Loucy (cell line): ENCODE measurements around the gene MAT2A.

Experiments
- H2AFZ ChIP-seq: fragments of 200-600 bp; sonication (generic); 2 replicates; pipeline ENCODE4 v1.6.0; 2016; ENCODE audit warnings: antibody characterized with exemption, mild to moderate bottlenecking, low read length, moderate library complexity
- H3F3A ChIP-seq: fragments of 200-600 bp; 2 replicates; pipeline ENCODE4 v1.6.0; 2016; ENCODE audit warnings: antibody characterized with exemption, low read depth, mild to moderate bottlenecking
- H3K27me3 ChIP-seq: fragments of 200-600 bp; sonication (generic); 2 replicates; pipeline ENCODE4 v1.6.1; 2014; ENCODE audit warnings: low read length, mild to moderate bottlenecking; ENCODE audit not compliant: insufficient read depth, poor library complexity, severe bottlenecking
- H3K36me3 ChIP-seq: fragments of 200-600 bp; sonication (generic); 2 replicates; pipeline ENCODE4 v1.6.1; 2016; ENCODE audit warnings: low read length; ENCODE audit not compliant: insufficient read depth
- H3K4me1 ChIP-seq: fragments of 200-600 bp; sonication (generic); 2 replicates; pipeline ENCODE4 v1.5.1; 2014; ENCODE audit warnings: low read length, mild to moderate bottlenecking; ENCODE audit not compliant: insufficient read depth, poor library complexity, severe bottlenecking
- H3K4me2 ChIP-seq: fragments of 200-600 bp; sonication (generic); 2 replicates; pipeline ENCODE4 v1.6.0; 2014; ENCODE audit warnings: antibody characterized with exemption, low read length, low read depth, mild to moderate bottlenecking; ENCODE audit not compliant: poor library complexity, severe bottlenecking
- H3K4me3 ChIP-seq: fragments of 200-600 bp; sonication (generic); 2 replicates; pipeline ENCODE4 v1.5.1; 2014; ENCODE audit warnings: low read length, mild to moderate bottlenecking, mixed read lengths; ENCODE audit not compliant: poor library complexity, severe bottlenecking
- H3K79me2 ChIP-seq: fragments of 200-600 bp; sonication (generic); 2 replicates; pipeline ENCODE4 v1.6.1; 2014; ENCODE audit warnings: low read length; ENCODE audit not compliant: insufficient read depth
- H3K9ac ChIP-seq: fragments of 200-600 bp; sonication (generic); 2 replicates; pipeline ENCODE4 v1.6.0; 2014; ENCODE audit warnings: mild to moderate bottlenecking, low read depth, low read length, moderate library complexity; ENCODE audit not compliant: poor library complexity, severe bottlenecking
- H3K9me2 ChIP-seq: fragments of 200-600 bp; sonication (generic); replicated peaks from 2 replicates; pipeline ENCODE4 v1.6.1; 2016; ENCODE audit warnings: low read depth, low read length, mixed read lengths
- H3K9me3 ChIP-seq: fragments of 200-600 bp; sonication (generic); 2 replicates; pipeline ENCODE4 v1.6.1; 2014; ENCODE audit warnings: mild to moderate bottlenecking, antibody characterized with exemption, low read length, low read depth; ENCODE audit not compliant: insufficient read depth
- H4K20me1 ChIP-seq: fragments of 200-600 bp; sonication (generic); 2 replicates; pipeline ENCODE4 v1.6.0; 2014; ENCODE audit warnings: antibody characterized with exemption, low read length, mild to moderate bottlenecking; ENCODE audit not compliant: insufficient read depth, poor library complexity, severe bottlenecking
- EZH2phosphoT487 ChIP-seq: fragments of 200-600 bp; IDR thresholded peaks from 2 replicates; pipeline ENCODE4 v1.6.1; 2018; ENCODE audit warnings: antibody characterized with exemption, mild to moderate bottlenecking, moderate library complexity, borderline replicate concordance
- TF ChIP-seq, protein P1 (sequence below): fragments of 200-600 bp; sonication (generic); conservative IDR thresholded peaks from 2 replicates; pipeline ENCODE4 v1.5.1; 2014; ENCODE audit warnings: mild to moderate bottlenecking, antibody characterized with exemption, low read length

Gene MAT2A

DNA sequence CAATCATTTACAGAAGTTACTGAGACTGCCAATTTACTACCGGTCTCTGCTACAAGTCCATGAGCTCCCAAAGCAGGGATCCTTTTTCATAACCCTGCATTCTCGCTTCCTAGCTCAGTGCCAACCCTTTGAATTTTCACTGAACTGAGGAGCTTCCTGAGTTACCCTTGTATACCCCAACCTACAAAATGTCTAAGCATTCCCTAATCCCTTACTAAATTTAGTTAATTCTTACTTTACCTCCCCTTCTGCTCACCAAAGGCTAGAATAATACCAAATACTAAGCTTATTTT lies 9.6 kb downstream of the MAT2A start:
- peaks cover 32% of the 10 kb centered on the region for H3F3A ChIP-seq
- H3K36me3 ChIP-seq, result peaks cover 68% of the 10 kb centered on the region

DNA sequence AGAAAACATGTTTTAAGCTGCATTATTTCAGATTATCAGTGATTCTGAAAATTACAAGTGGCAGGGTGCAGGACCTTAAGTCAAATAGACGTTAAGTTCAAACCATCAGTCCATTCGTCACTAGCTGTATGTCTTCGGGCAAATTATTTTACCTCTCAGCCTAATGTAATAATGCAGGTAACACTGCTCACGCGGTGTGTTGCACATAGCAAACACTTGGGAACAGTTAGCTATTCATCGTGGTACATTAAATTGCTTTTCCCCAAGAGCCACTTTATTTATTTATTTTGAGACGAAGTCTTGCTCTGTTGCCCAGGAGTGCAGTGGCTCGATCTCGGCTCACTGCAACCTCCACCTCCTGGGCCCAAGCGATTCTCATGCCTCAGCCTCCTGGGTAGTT lies 10.1 kb downstream of the MAT2A start:
- peaks cover 8% of the 10 kb centered on the region; the same call in 1 of the 2 replicates for H3K79me2 ChIP-seq
- TF ChIP-seq, protein P1, sequence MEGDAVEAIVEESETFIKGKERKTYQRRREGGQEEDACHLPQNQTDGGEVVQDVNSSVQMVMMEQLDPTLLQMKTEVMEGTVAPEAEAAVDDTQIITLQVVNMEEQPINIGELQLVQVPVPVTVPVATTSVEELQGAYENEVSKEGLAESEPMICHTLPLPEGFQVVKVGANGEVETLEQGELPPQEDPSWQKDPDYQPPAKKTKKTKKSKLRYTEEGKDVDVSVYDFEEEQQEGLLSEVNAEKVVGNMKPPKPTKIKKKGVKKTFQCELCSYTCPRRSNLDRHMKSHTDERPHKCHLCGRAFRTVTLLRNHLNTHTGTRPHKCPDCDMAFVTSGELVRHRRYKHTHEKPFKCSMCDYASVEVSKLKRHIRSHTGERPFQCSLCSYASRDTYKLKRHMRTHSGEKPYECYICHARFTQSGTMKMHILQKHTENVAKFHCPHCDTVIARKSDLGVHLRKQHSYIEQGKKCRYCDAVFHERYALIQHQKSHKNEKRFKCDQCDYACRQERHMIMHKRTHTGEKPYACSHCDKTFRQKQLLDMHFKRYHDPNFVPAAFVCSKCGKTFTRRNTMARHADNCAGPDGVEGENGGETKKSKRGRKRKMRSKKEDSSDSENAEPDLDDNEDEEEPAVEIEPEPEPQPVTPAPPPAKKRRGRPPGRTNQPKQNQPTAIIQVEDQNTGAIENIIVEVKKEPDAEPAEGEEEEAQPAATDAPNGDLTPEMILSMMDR, result no peak
- no peak for TF ChIP-seq EZH2phosphoT487
- H3K36me3 ChIP-seq, result peaks cover 67% of the 10 kb centered on the region
- H4K20me1 ChIP-seq, result peaks cover 27% of the 10 kb centered on the region
- H2AFZ ChIP-seq, result no peak overlapping the region
- peaks cover 4% of the 10 kb centered on the region for H3K4me1 ChIP-seq
- no peak overlapping the region for H3K9ac ChIP-seq
- H3F3A ChIP-seq, result peaks cover 32% of the 10 kb centered on the region
- H3K9me3 ChIP-seq, result no peaks in the 10 kb centered on the region
- H3K4me3 ChIP-seq, result no peak overlapping the region
- no peaks in the 10 kb centered on the region for H3K27me3 ChIP-seq
- H3K4me2 ChIP-seq, result no peak overlapping the region
- H3K9me2 ChIP-seq, result no peaks in the 10 kb centered on the region

More for the DNA sequence above, 9.6 kb downstream of the MAT2A start:
- TF ChIP-seq, protein P1, result no peak
- TF ChIP-seq EZH2phosphoT487, result no peak
- no peaks in the 10 kb centered on the region for H3K9me3 ChIP-seq
- peaks cover 14% of the 10 kb centered on the region; the same call in 1 of the 2 replicates for H3K79me2 ChIP-seq
- H3K4me2 ChIP-seq, result no peak overlapping the region
- no peak overlapping the region for H2AFZ ChIP-seq
- H3K9ac ChIP-seq, result no peak overlapping the region
- no peak overlapping the region for H3K4me3 ChIP-seq
- peaks cover 30% of the 10 kb centered on the region for H4K20me1 ChIP-seq
- H3K9me2 ChIP-seq, result no peaks in the 10 kb centered on the region
- H3K4me1 ChIP-seq, result peaks cover 4% of the 10 kb centered on the region
- H3K27me3 ChIP-seq, result no peaks in the 10 kb centered on the region

DNA sequence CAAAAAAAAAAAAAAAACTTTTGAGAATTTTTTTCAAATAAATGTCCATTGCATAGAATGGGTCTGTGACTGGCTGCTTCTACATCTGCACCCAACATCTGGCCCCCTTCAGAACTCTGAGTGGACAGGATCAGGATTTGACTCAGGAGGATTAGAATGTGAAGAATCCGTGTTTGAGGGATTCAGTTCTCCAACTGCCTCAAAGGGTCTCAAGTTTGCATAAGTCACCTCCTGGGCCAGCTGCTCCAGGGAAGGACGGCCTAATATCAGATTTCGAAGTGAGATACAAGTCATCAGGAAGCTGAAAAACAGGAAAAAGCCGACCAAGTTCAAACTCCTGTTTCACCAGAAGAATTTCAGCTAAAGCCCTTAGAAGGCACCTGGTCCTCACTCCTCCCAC lies 10.9 kb downstream of the MAT2A start:
- Histone ChIP-seq H3K4me3 (no peak overlapping the region), H3K9ac (no peak overlapping the region), H3K9me3 (no peaks in the 10 kb centered on the region), H3K4me2 (no peak overlapping the region), H3F3A (peaks cover 32% of the 10 kb centered on the region), H4K20me1 (peaks cover 20% of the 10 kb centered on the region), H3K36me3 (peaks cover 67% of the 10 kb centered on the region), H3K9me2 (no peaks in the 10 kb centered on the region), H3K4me1 (no peaks in the 10 kb centered on the region), H3K27me3 (no peaks in the 10 kb centered on the region), H2AFZ (no peak overlapping the region), H3K79me2 (peaks cover under 1% of the 10 kb centered on the region; the same call in 1 of the 2 replicates)
- TF ChIP-seq EZH2phosphoT487, result no peak
- TF ChIP-seq, protein P1, result no peak
